ENCODE measurements around the gene TSPAN14. TPM values are rescaled to one million over a fixed set of nuclear protein-coding genes. Genes with fewer than 3 reads are reported as not detected.

TSPAN14 gene
- total RNA-seq, 4 donors from 2014 or later: 18.9 to 72.9 (median 55.8) TPM

DNA sequence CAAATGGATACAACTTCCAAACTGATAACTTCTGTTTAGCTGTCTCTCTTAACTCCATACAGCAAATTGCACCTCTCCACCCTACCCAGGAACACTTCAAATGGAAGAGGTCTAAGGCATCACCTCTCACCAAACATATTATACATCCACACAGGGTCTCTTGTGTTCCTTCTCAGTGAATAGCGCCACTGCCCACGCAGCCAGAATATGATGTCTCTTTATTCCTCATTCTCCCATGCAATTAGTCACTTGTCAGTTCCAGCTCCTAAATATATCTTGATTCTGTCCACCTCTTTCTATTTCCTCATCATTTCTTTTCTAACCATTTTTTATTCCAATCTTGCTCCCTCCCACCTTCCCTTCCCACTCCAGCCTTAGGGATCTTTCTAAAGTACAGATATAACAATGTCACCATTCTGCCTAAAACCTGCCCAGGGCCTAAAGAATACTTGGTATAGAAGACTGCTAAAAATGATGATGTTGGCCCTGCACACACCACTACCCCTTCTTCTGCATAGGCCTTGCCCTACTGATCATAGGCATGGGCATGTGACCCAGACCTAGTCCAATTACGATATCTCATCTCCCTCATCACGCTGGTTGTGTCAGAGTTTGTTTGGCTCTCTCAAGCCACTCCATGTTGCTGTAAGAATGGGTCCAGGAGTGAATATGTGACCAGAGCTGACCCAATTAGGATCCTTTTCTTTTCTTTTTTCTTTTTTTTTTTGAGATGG lies 5.7 kb upstream of the TSPAN14 start:
- in situ Hi-C loops (cut with MboI; ENCODE audit: low pct_ligation_motif_present in 1 of 4, low pct_unique_long_range_greater_than_20kb in 1 of 4, low sequenced_read_pairs in 3 of 4): loop anchor here (5.0 to 10.0 kb wide), 3 partner anchors 54 to 64 kb away; no protein-coding TSS in a partner anchor
- Histone ChIP-seq H3K9me3 (no peaks in the 10 kb centered on the region), H3K36me3 (no peaks in the 10 kb centered on the region), H3K27ac (no peak overlapping the region), H3K4me3 (no peak overlapping the region), H3K27me3 (no peaks in the 10 kb centered on the region), H3K4me1 (peaks cover 2 to 16% (median 4%) of the 10 kb centered on the region in 4 donors)
- WGBS, 2 donors (ENCODE audit: low coverage in 1 of 2): 95 to 97% methylated on average over 4 of the region's 4 CpGs
- intact Hi-C loops (cut with DNase I; ENCODE audit: low total_unique reads): no loop called here
- TF ChIP-seq POLR2A (IDR thresholded peaks at IDR 0.05) (no peak), EP300 (IDR thresholded peaks at IDR 0.05; ENCODE audit: low read depth) (no peak), POLR2AphosphoS5 (IDR thresholded peaks at IDR 0.05) (no peak)
- TF ChIP-seq, protein P1, sequence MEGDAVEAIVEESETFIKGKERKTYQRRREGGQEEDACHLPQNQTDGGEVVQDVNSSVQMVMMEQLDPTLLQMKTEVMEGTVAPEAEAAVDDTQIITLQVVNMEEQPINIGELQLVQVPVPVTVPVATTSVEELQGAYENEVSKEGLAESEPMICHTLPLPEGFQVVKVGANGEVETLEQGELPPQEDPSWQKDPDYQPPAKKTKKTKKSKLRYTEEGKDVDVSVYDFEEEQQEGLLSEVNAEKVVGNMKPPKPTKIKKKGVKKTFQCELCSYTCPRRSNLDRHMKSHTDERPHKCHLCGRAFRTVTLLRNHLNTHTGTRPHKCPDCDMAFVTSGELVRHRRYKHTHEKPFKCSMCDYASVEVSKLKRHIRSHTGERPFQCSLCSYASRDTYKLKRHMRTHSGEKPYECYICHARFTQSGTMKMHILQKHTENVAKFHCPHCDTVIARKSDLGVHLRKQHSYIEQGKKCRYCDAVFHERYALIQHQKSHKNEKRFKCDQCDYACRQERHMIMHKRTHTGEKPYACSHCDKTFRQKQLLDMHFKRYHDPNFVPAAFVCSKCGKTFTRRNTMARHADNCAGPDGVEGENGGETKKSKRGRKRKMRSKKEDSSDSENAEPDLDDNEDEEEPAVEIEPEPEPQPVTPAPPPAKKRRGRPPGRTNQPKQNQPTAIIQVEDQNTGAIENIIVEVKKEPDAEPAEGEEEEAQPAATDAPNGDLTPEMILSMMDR (IDR thresholded peaks at IDR 0.05): no peak
- DNase-seq: no peak

DNA sequence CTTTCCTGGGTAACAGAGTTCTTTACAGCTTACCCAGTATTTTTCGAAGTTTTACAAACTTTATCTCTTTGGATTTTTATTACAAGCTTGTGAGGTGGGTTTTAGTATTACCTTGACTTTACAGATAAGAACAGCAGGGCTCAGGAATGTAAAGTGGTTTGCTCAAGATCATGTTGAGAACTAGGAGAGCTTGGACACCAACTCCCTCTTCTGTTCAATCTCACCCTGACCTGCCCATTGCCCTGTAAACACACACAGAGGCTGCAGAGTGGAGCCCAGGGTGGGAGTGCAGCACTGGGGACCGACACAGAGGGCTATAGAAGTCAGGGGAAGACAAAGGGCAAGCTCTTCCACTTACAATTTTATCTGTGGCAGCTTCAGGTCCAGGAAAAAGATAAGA lies 4.6 kb upstream of the TSPAN14 start:
- no peak for TF ChIP-seq EP300 (IDR thresholded peaks at IDR 0.05; ENCODE audit: low read depth)
- TF ChIP-seq POLR2A (IDR thresholded peaks at IDR 0.05): no peak
- TF ChIP-seq, protein P1 (IDR thresholded peaks at IDR 0.05): no peak
- no peak for TF ChIP-seq POLR2AphosphoS5 (IDR thresholded peaks at IDR 0.05)
- in situ Hi-C loops (cut with MboI; ENCODE audit: low pct_ligation_motif_present in 1 of 4, low pct_unique_long_range_greater_than_20kb in 1 of 4, low sequenced_read_pairs in 3 of 4) (loop anchor here (5.0 to 10.0 kb wide), 3 partner anchors 53 to 65 kb away; no protein-coding TSS in a partner anchor), intact Hi-C loops (cut with DNase I; ENCODE audit: low total_unique reads) (no loop called here)
- Histone ChIP-seq H3K27me3 (no peaks in the 10 kb centered on the region), H3K27ac (no peak overlapping the region), H3K4me1 (peaks cover 3 to 11% (median 7%) of the 10 kb centered on the region in 4 donors), H3K4me3 (no peak overlapping the region), H3K9me3 (no peaks in the 10 kb centered on the region), H3K36me3 (no peaks in the 10 kb centered on the region)
- 60 to 69% methylated on average over 2 of the region's 2 CpGs for WGBS, 2 donors (ENCODE audit: low coverage in 1 of 2)
- DNase-seq: no peak

DNA sequence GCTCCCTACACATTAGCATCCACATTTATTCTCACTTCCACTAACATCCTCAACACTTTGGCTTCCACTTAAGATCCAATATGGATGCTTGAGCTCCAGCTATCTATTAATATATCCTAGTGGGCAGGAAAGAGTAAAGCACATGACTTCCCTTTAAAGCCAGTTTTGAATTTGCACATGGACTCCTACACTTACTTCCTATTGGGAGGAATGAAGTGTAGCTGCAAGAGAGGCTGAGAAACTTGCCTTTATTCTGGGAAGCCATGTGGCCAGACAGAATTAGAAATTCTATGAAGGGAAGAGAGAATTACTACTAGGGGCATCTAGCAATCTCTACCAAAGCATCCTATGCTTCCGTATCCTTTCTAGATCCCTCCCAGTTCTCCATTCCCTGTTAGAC lies 3.0 kb upstream of the TSPAN14 start:
- no peaks in the 10 kb centered on the region for H3K27me3 ChIP-seq
- intact Hi-C loops (cut with DNase I; ENCODE audit: low total_unique reads) (no loop called here), in situ Hi-C loops (cut with MboI; ENCODE audit: low pct_ligation_motif_present in 1 of 4, low pct_unique_long_range_greater_than_20kb in 1 of 4, low sequenced_read_pairs in 3 of 4) (loop anchor here in 1 of 4 donors (5.0 kb wide), 1 partner anchor 56 kb away; no protein-coding TSS in a partner anchor)
- TF ChIP-seq POLR2AphosphoS5 (IDR thresholded peaks at IDR 0.05) (no peak), EP300 (IDR thresholded peaks at IDR 0.05; ENCODE audit: low read depth) (no peak), POLR2A (IDR thresholded peaks at IDR 0.05) (no peak)
- TF ChIP-seq, protein P1 (IDR thresholded peaks at IDR 0.05): no peak
- H3K9me3 ChIP-seq: no peaks in the 10 kb centered on the region
- DNase-seq: no peak
- H3K36me3 ChIP-seq: no peaks in the 10 kb centered on the region
- peaks cover 9 to 18% (median 16%) of the 10 kb centered on the region in 4 donors for H3K4me1 ChIP-seq
- no peak overlapping the region for H3K4me3 ChIP-seq
- H3K27ac ChIP-seq: no peak overlapping the region
- 97% methylated on average over 1 of the region's 1 CpG; no CpG with 5 or more reads in 1 of the 2 donors for WGBS, 2 donors (ENCODE audit: low coverage in 1 of 2)

DNA sequence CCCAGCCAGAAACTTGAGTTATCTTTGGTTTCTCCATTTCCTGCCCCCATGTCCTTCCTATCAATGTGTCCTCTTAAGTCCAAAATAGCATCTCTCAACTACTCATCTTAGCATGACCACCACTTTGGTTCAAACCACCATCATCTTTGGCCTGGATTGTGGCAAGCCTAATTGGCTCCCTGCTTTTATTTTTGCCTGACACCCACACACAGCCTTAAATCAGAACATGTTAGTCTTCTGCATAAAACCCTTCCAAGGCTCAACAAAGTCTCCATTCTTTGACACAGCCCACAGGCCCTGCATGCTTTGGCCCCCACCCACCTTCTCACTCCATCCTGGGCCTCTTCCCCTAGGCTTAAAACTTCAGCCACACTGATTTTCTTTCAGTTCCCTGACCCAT lies 2.0 kb upstream of the TSPAN14 start:
- H3K27me3 ChIP-seq: no peaks in the 10 kb centered on the region
- H3K36me3 ChIP-seq: no peaks in the 10 kb centered on the region
- H3K9me3 ChIP-seq: no peaks in the 10 kb centered on the region
- no peak for DNase-seq
- H3K4me3 ChIP-seq: no peak overlapping the region
- H3K4me1 ChIP-seq: peaks cover 12 to 27% (median 24%) of the 10 kb centered on the region in 4 donors
- TF ChIP-seq POLR2A (IDR thresholded peaks at IDR 0.05): no peak
- no peak for TF ChIP-seq POLR2AphosphoS5 (IDR thresholded peaks at IDR 0.05)
- no peak for TF ChIP-seq EP300 (IDR thresholded peaks at IDR 0.05; ENCODE audit: low read depth)
- TF ChIP-seq, protein P1 (IDR thresholded peaks at IDR 0.05): no peak
- H3K27ac ChIP-seq: no peak overlapping the region
- in situ Hi-C loops (cut with MboI; ENCODE audit: low pct_ligation_motif_present in 1 of 4, low pct_unique_long_range_greater_than_20kb in 1 of 4, low sequenced_read_pairs in 3 of 4) (loop anchor here in 1 of 4 donors (5.0 kb wide), 1 partner anchor 55 kb away; no protein-coding TSS in a partner anchor), intact Hi-C loops (cut with DNase I; ENCODE audit: low total_unique reads) (no loop called here)
